GM18951 (cell line): ENCODE results near the gene CCDC183.
"Not testable (repeated sequence)": the region's sequence is repeated elsewhere in the genome, so short reads cannot be mapped to it uniquely, and the experiment has no call there.

Experiments
- POLR2A ChIP-seq: IDR thresholded peaks from 4 replicates; pipeline ENCODE4 v1.6.1; 2011; ENCODE audit warnings: mild to moderate bottlenecking; ENCODE audit not compliant: insufficient read length, insufficient read depth; ENCODE audit errors: extremely low read depth
- in situ Hi-C: fragments of 300-500 bp; cut with MboI; formaldehyde crosslinking; loops from one replicate; pipeline ENCODE4 v1.12.0; 2022; ENCODE audit warnings: low sequenced_read_pairs, mixed read lengths, inconsistent platforms; ENCODE audit not compliant: unreplicated experiment

The CCDC183 gene

GRCh38 chr9:136831720-136832104 is 35.6 kb downstream of the CCDC183 start:
- in situ Hi-C loops, result no loop called here
- TF ChIP-seq POLR2A, result no peak

- in situ Hi-C loops, result no loop called here
- no peak for TF ChIP-seq POLR2A
These were observed 36.4 kb downstream of the CCDC183 start for GRCh38 chr9:136832581-136832980.

GRCh38 chr9:136833381-136834048 is 37.4 kb downstream of the CCDC183 start:
- in situ Hi-C loops, result not testable (repeated sequence)

- no peak for TF ChIP-seq POLR2A
- in situ Hi-C loops, result no loop called here
These were observed 39.2 kb downstream of the CCDC183 start for GRCh38 chr9:136835162-136835931.

- in situ Hi-C loops, result no loop called here
- no peak for TF ChIP-seq POLR2A
These were observed 40.1 kb downstream of the CCDC183 start for GRCh38 chr9:136835932-136836904.

GRCh38 chr9:136837146-136837855 is 41.2 kb downstream of the CCDC183 start:
- in situ Hi-C loops, result no loop called here
- no peak for TF ChIP-seq POLR2A

- in situ Hi-C loops, result not testable (repeated sequence)
These were observed 41.7 kb downstream of the CCDC183 start for GRCh38 chr9:136837856-136838277.

GRCh38 chr9:136838314-136839228 is 42.4 kb downstream of the CCDC183 start:
- in situ Hi-C loops, result no loop called here
- TF ChIP-seq POLR2A, result no peak

GRCh38 chr9:136839229-136840139 is 43.3 kb downstream of the CCDC183 start:
- in situ Hi-C loops, result no loop called here
- TF ChIP-seq POLR2A, result no peak

- in situ Hi-C loops, result no loop called here
These were observed 44.2 kb downstream of the CCDC183 start for GRCh38 chr9:136840140-136840876.

More at GRCh38 chr9:136840140-136840876, 44.2 kb downstream of the CCDC183 start:
- no peak for TF ChIP-seq POLR2A
